Stimulated activated CD8-positive, alpha-beta memory T cell treated with anti-CD3 and anti-CD28 coated beads, Interleukin-4, amount 100 ng/mL, for 48 hours (primary cell): Measurements from ENCODE around the gene ST6GALNAC2.
"Not testable (repeated sequence)": the region's sequence is repeated elsewhere in the genome, so short reads cannot be mapped to it uniquely, and the experiment has no call there.

Experiments used
- DNase-seq: peaks from one replicate; pipeline ENCODE4 v3.0.0-alpha.2; 2020

ST6GALNAC2 gene

DNA sequence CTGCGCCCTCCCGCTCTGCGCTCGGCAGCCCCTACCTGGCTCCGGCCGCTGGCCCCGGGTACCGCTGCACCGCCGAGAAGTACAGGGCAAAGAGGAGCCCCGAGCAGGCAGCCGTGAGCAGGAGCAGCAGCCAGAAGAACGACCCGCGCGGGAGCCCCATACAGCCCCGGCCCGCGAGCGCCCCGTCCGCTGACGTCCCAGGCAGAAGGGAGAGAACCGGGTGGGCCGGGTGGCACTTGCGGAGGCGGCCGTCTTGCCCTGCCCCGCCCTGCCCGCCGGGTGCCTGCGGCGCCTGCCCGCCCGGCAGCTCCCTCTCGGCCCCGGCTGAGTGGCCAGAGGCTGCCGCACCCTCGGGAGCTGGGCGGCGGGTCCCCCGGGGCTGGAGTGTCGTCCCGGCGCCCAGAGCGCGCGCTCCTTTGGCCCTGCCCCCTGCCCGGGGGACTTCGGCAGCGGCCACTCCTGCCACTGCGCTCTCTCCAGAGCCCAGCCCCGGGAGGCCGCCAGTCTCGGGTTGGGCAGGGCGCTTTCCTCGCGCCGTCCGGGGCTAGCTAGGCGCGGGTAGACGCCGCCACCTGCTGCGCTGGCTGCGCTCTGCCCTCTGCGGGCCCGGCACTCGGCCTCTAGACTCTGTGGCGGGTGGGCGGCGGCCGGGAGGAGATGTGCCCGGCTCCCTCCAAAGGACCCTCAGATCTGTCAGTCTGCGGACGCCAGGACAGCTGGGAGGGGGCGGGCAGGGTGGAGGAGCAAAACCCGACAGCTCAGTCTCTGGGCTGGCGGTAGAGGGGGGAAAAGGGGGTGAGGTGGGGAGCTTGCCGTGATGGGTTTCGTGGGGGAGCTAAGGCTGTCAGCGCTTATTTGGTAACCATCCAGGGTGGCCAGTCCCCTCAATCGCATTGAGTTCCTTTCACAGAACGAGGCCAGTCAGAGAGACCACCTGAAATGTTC is at the start of gene ST6GALNAC2:
ST6GALNAC2 (minus strand) TSS at position 212 of the 945 bp plus-strand sequence; CDS start at position 160, 52 bp downstream.
- peak; percentile 56 for DNase-seq

DNA sequence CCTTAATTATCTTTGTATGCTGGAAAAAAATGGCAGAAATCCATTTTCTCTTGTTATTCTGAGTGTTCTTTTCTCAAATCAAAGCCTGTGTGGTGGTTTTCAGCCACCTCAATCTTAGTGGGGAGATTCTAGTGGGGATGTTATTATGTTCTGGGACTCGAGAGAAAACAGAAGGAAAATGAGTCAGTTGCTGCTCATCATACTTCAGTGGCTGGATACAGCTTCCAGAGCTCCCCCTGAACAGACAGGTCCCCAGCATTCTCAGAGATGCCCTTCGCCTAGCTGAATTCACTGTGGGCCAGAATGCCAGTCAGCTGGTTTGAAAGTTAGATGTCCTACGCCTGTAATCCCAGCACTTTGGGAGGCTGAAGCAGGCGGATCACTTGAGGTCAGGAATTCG is 49.4 kb upstream of the ST6GALNAC2 start:
- no peak for DNase-seq

DNA sequence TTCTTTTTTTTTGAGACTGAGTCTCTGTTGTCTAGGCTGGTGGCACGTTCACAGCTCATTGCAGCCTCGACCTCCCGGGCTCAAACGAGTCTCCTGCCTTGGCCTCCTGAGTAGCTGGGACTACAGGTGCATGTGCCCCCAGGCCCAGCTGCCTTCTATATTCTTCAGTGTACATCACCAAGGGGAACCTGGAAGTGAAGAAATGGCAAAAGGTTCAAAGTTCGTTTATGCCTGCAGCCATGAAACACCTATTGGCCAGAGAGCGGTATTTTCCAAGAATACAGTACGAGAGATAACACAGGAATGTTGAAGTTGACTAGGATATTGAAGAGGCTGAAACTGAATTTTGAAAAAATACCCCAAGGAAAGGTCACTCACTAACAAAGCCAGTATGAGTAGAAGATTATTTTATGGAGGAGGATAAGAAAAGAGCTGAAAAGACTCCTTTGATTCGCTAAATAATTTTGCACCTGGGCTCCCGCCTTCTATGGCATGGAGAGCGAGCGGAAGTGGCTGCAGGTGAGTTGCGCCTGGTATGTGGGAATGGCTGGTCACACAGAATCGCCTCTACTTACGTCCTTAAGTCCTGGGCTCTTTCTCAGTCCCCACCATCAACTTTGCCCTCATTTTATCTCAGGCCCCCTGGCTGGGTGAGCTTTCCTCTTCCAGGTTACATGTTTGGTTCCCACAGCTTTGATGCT is 48.1 kb upstream of the ST6GALNAC2 start:
- no peak for DNase-seq

DNA sequence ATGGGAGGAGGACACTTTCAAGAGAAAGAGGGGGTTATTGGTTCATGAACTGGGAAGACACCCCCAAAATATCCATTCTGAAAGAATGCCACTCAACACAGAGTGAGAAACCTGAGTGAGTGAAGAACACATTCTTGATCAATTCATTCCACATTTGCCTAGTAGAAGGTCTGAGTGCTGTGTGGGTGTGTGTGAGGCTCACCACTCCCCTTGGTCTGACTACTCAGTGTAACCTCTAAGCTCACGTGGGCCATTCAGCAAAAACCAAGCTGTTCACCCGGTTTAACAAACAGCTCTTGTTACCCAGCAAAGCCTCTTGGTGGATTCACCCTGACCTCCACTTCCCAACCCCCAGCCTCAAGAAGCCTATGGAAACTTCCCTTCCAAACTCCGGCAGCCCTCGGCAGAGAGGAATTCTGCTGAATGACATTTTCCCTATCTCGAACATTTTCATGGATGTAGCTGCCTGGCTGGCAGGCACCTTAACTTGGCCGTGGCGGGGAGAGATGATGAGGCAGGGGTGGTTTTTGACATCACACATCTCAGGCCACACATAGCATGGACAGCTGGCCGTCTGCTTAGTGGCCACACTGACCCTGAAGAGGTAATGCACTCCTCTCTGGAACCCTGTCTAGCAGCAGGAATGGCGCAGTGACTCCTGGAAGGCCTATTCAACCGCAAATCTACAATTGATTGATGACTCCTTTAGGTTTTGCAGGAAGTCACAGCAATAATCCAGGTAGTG is 46.3 kb upstream of the ST6GALNAC2 start:
- DNase-seq = no peak

DNA sequence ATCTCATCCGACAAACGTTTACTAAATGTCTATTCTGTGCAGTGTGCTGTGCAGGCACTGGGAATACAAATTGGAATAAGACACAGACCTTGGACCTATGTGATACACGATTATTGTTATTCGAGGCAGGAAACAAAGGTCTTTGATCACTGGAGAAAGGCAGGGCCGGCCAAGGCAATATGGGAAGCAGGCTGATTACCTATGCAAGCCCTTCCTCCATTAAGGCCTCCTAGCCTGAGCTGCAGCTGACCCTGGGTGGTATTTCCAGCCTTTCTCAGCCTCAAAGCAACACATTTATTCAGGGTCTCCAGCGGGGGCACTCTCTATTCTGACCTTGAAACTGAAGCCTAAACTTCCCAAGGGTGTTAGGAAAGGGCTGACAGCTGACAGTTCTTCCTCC is 44.5 kb upstream of the ST6GALNAC2 start:
- DNase-seq = no peak

DNA sequence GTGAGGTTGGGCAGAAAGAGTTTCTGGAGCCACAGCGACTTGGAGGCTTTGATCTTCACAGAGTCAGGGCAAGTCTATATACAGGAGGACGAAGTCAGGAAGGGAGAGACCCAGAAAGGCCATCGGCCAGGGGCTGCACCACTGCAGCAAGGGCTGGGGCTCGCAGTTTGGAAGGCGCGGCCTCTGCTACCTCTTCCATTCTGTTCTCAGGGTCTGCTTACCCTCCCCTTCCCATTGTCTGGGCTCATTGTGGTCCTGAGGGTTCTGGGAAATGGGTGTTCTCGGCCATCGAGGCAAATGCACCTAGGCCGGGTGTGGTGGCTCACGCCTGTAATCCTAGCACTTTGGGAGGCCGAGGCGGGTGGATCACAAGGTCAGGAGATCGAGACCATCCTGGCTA is 41.9 kb upstream of the ST6GALNAC2 start:
- DNase-seq = no peak

DNA sequence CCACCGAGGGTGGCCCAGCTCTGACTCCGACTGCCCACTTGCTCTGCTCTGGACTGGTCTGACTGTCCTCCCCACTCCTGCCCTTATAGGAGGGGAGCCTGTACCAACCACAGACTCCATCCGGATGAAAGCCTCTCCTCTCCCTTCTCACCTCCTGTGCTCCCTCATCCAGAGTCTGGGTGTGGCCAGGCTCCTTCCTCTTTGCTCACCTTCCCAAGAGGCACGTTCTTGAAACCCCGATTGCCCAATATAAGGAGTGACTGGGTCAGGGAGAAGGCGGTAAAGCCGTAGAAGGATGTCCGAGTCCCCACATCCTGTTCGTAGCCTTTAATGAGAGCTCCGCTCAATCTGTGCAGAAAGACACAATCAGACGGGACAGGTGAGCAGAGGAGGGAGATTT is 40.8 kb upstream of the ST6GALNAC2 start:
- no peak for DNase-seq

DNA sequence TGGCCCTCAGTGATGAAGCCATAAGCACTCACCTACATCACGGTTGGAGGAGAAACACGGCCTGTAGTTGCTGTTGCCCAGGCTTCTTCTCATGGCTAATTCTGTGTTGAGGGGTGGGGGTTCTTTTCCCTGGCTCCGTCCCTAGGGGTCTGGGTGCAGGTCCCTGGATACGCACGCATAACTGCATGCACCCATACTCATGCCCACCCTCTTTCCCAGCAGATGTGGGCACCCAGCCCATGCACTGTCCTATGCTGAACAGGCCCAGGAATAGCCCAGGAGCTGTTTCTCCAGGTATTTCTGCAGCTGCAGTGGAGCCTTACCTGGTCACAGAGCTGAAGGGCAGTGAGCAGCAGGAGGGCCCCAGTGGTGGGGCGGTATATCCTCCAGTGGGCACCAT is 39.8 kb upstream of the ST6GALNAC2 start:
- DNase-seq = no peak

DNA sequence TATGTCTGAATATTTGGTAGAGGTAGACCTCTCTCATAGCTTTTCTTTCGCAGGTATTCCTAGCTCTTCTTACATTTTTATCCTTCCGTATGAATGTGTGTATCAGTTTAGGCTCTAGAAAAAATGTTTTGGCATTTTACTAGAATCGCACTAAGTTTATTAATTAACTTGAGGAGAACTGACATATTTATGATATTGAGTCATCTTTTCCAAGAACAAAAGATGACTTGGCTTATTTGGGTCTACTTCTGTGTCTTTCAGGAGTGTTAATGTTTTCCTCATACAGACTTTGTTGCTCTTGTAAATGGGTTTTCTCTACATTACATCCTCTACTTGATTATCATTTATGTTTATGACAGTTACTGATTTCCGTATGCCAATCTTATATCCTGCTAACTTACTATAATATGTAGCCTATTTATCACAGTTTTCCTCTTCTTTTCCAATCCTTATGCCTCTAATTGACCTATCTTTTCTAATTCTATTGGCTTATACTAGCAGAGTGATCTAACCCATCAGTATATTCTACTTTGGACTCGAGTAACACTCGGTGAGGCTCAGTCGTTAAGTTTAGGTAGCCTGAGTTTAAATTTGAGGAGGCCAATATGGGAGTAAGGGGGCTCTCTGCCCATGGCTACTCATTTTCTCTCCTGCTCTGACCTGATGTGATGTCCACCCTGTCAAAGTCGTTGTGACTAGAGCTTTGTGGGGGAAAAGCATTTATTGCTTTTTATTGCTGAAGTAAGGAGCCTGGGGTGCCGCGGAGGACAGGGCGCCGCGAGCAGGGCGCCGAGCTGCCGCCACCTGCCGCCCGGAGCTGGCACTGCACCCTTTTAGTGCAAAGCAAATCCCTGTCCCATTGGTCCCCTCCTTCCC is 37.8 kb upstream of the ST6GALNAC2 start:
- peak; percentile 89 for DNase-seq

DNA sequence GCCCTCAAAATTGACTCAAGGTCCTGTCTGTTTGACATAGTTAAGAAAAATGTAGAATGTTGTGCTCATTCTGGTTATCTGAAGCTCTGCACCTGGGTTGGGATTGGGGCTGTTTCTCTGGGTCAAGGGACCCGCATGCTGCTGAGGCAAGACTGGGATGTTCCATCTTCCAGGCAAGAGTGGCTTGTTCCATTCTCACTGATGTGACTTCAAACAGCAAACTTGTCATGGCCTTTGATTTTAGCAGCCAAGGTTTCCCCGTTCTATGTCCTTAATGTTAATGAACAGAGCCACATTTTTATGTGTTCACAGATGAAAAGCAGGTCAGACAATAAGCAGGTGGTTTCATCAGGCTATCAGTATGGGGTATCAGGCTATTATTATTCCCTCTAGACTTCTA is 32.2 kb upstream of the ST6GALNAC2 start:
- no peak for DNase-seq

DNA sequence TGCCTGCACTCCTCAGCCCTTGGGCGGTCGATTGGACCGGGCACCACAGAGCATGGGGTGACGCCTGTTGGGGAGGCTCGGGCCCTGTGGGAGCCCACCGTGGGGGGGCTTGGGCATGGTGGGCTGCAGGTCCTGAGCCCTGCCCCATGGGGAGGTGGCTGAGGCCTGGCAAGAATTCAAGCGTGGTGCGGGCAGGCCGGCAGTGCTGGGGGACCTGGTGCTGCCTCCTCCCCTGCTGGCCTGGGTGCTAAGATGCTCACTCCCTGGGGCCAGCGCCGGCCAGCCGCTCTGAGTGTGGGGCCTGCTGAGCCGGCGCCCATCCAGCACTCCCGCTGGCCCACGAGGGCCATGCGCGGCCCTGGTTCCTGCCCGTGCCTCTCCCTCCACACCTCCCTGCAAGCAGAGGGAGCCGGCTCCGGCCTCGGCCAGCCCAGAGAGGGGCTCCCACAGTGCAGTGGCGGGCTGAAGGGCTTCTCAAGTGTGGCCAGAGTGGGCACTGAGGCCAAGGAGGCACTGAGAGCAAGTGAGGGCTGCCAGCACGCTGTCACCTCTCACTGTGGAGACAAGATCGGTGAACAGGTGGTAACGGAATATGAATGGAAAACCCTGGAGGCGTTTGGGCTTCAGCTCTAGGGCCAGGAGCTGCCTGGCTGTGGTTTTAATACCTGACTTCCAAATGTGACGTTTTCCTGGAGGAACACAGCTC is 29.4 kb upstream of the ST6GALNAC2 start:
- DNase-seq = no peak

DNA sequence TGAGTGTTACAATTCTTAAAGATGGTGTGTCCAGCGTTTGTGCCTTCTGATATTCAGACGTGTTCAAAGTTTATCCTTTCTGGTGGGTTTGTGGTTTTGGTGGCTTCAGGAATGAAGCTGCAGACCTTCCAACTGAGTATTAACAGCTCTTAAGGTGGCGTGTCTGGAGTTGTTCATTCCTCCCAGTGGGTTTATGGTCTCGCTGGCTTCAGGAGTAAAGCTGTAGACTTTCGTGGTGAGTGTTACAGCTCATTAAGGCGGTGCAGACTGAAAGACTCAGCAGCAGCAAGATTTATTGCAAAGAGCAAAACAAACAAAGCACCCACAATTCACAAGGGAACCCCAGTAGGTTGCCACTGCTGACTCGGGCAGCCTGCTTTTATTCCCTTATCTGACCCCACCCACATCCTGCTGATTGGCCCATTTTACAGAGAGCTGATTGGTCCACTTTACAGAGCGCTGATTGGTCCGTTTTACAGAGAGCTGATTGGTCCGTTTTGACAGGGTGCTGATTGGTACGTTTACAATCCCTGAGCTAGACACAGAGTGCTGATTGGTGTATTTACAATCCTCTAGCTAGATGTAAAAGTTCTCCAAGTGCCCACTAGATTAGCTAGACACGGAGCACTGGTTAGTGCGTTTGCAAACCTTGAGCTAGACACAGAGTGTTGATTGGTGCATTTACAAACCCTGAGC is 28.6 kb upstream of the ST6GALNAC2 start:
- DNase-seq = not testable (repeated sequence)

DNA sequence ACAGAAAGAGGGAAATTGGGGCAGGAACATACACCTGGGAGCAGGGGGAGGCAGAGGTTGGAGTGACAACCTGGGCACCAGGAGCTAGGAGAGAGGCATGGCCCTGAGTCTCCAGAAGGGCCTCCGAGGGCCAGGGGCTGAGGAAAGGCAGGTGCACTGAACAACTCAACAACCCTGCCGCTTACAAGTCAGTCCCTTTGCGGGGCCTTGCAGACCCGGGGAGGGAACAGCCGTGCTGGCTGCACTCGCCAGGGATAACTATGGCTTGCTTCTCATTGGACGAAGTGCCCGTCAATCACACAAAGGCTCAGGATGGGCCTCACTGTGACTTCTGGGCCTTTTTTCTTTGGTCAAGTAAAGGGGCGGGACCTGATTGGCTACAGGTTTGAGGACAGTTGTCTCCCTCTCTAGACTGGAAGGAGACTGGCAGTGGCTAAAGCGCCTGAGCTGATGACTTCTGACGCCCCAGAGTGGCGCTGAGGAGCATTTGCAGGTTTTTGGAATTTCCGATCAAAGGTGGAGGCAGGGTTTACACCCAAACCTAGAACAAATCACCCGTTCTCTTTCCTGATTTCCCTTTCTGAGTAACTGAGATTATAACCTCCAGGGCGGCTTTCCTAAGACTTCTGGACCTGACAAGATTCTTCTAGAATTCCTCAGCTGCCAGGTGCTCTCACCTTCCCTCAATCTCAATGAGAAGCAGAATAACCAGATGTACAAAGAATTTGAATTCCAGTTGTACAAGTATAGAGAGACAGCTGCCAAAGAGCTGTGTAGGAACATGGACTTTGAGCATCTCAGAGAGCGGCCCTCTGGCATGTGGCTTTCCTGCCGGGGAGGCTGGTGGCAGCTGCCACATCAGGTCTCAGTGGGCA is 27.6 kb upstream of the ST6GALNAC2 start:
- DNase-seq = no peak

DNA sequence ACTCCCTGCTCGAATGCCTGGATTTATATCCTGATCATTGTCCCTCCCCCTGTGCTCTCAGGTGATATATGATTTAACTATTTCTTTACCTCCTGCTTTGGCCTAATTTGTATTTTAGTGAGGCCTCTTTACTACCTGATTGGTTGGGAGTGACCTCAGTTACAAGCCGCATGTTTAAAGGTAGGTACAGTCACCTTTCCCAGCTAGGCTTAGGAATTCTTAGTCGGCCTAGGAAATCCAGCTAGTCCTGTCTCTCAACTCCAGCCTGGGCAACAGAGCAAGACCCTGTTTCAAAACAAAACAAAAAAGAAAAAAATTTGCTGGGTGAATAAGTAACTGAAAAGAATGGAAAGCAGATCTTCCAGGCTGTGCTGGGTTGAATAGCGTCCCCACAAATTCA is 26.8 kb upstream of the ST6GALNAC2 start:
- no peak for DNase-seq

DNA sequence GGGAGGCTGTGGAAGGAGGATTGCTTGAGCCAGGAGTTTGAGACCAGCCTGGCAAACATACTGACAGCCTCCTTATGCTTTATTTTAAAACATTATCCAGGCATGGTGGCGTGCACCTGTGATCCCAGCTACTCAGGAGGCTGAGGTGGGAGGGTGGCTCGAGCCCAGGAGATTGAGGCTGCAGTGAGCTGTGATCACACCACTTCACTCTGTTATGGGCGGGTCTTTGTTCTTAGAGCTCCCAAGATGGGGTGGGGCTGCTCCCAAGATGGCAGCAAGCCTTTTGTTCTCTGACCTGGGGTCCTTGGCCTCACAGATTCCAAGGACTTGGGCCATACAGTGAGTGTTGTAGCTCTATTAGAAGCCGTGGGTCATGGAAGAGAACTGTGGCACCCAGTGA is 26.1 kb upstream of the ST6GALNAC2 start:
- no peak for DNase-seq

DNA sequence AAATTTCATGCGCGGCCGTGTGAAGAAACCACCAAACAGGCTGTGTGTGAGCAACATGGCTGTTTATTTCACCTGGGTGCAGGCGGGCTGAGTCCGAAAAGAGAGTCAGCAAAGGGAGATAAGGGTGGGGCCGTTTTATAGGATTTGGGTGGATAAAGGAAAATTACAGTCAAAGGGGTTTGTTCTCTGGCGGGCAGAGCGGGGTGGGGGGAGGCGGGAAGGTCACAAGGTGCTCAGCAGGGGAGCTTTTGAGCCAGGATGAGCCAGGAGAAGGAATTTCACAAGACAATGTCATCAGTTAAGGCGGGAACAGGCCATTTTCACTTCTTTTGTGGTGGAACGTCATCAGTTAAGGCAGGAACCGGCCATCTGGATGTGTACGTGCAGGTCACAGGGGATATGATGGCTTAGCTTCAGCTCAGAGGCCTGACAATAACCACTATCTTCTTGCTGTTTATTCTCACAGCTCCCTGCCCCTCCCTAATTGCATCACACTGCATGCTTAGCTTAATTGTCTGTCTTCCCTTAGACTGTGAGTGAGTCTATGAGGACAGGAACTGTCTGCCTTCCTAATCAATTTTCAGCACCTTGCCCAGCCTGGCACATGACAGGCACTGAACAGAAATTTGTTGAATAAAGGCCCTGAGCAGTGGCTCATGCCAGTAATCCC is 25.6 kb upstream of the ST6GALNAC2 start:
- DNase-seq = not testable (repeated sequence)

DNA sequence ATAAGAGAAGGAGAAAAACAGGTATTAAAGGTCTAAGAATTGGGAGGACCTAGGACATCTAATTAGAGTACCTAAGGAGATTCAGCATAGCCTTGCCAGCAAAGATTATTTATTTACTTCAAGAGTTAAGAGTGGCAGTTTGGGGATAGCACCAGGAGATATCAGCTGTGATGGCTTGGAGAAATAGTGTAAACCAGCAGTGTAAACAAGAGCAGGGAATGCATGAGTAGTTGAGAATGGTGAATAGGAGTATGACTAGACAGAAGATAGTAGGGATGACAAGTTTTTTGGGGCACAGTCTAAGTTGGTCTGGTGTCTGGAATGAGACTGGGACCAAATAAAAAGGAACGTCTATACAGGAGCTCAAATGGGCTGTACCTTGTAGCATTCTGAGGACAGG is 21.0 kb upstream of the ST6GALNAC2 start:
- not testable (repeated sequence) for DNase-seq

DNA sequence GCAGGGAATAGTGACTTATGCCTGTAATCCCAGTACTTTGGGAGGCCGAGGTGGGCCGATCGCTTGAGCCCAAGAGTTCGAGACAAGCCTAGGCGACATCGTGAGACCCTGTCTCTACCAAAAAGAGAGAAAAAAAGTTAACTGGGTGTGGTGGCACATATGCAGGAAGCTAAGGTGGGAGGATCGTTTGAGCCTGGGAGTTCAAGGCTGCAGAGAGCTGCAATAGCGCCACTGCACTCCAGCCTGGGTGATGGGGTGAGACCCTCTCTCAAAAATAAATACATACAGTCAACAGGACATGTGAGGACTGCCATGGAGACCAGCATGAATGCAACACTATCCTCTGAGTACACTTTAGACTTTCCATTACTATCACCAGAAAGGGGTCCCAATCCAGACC is 15.4 kb upstream of the ST6GALNAC2 start:
- DNase-seq = no peak

DNA sequence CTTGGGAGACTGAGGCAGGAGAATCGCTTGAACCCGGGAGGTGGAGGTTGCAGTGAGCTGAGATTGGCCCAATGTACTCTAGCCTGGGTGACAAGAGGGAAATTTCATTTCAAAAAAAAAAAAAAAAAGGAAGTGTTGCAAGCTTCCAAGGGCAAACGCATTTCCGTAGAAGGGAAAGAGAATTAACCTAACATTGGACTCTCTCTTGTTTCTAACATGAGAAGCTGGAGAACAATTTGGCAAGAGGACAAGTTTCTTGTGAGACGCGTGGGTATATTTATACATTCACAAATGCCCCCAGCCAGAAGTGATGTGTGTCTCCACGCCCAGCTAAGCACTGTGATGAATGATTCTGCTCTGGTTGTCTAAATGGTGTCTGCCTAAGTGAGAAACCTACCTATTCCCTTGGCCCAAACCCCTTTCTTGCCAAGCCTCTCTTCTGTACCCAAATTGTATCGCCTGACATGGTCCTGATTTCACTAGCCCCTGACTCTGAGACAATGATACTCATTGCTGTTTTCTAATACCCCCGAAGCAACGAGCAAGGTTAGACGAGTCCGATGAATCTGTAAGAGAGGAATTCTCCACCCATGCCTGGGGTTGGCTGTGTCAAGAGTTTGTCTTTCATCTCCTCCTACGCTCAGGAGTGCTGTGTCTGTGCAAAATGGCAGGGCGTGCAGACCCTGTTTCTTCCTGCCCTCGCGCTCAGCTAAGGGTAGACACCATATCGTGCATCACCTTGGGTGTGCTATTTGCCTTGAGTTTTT is 14.2 kb upstream of the ST6GALNAC2 start:
- no peak for DNase-seq
